Measurements from ENCODE around the gene SMIM5.
A peak's percentile ranks its signal among the peaks of the same experiment; 100 is the strongest.

The SMIM5 gene

GRCh38 chr17:75642182-75642783, 9.0 kb downstream of the SMIM5 start:
- DNase-seq: no peak

- DNase-seq: no peak
Measured at GRCh38 chr17:75642784-75643642, 9.8 kb downstream of the SMIM5 start.

- no peak for DNase-seq
Measured at GRCh38 chr17:75643643-75644017, 10.4 kb downstream of the SMIM5 start.

GRCh38 chr17:75645501-75645888, 12.3 kb downstream of the SMIM5 start:
- no peak for DNase-seq

GRCh38 chr17:75645889-75646637, 12.8 kb downstream of the SMIM5 start:
- DNase-seq: no peak

GRCh38 chr17:75646638-75646992, 13.4 kb downstream of the SMIM5 start:
- DNase-seq: no peak

- DNase-seq: no peak
Measured at GRCh38 chr17:75647061-75647460, 13.8 kb downstream of the SMIM5 start.

- DNase-seq: no peak
Measured at GRCh38 chr17:75647921-75648320, 14.7 kb downstream of the SMIM5 start.

GRCh38 chr17:75649687-75650086, 16.5 kb downstream of the SMIM5 start:
- DNase-seq: no peak

- no peak for DNase-seq
Measured at GRCh38 chr17:75650874-75651273, 17.6 kb downstream of the SMIM5 start.

- no peak for DNase-seq
Measured at GRCh38 chr17:75652341-75652740, 19.1 kb downstream of the SMIM5 start.

- DNase-seq: peak; percentile 4
Measured at GRCh38 chr17:75652934-75653549, 19.8 kb downstream of the SMIM5 start.

- no peak for DNase-seq
Measured at GRCh38 chr17:75654176-75654575, 20.9 kb downstream of the SMIM5 start.

- DNase-seq: no peak
Measured at GRCh38 chr17:75658237-75658636, 25.0 kb downstream of the SMIM5 start.

GRCh38 chr17:75661531-75661930, 28.3 kb downstream of the SMIM5 start:
- no peak for DNase-seq

GRCh38 chr17:75662511-75662910, 29.3 kb downstream of the SMIM5 start:
- no peak for DNase-seq

GRCh38 chr17:75664099-75664549, 30.9 kb downstream of the SMIM5 start:
- no peak for DNase-seq

- DNase-seq: no peak
Measured at GRCh38 chr17:75665981-75666380, 32.7 kb downstream of the SMIM5 start.

- peak; percentile 98 for DNase-seq
Measured at GRCh38 chr17:75666959-75667790, 33.9 kb downstream of the SMIM5 start, which contains the start of the genes RECQL5 and SAP30BP. RECQL5 (minus strand) TSS chr17:75667154; CDS start chr17:75666557, 597 bp downstream. SAP30BP (plus strand) TSS chr17:75667338; CDS start chr17:75667373, 35 bp downstream.

GRCh38 chr17:75667825-75668224, 34.6 kb downstream of the SMIM5 start:
- no peak for DNase-seq

GRCh38 chr17:75668489-75668888, 35.3 kb downstream of the SMIM5 start:
- no peak for DNase-seq

GRCh38 chr17:75670868-75671267, 37.6 kb downstream of the SMIM5 start:
- DNase-seq: no peak
